IPS-18a (cell line): ENCODE data around the gene PPIG.
"Not testable (repeated sequence)": the region's sequence is repeated elsewhere in the genome, so short reads cannot be mapped to it uniquely, and the experiment has no call there.

Experiments used
- H3K27ac ChIP-seq: one replicate; pipeline ENCODE4 v1.5.1; 2013; ENCODE audit warnings: low read length
- H3K27me3 ChIP-seq: one replicate; pipeline ENCODE4 v1.6.1; 2013; ENCODE audit warnings: mild to moderate bottlenecking, low read length; ENCODE audit not compliant: control insufficient read depth, insufficient read depth
- H3K36me3 ChIP-seq: one replicate; pipeline ENCODE4 v1.6.1; 2013; ENCODE audit warnings: low read depth, low read length; ENCODE audit not compliant: control insufficient read depth
- H3K4me1 ChIP-seq: one replicate; pipeline ENCODE4 v1.6.1; 2013; ENCODE audit warnings: low read depth, low read length; ENCODE audit not compliant: control insufficient read depth
- H3K4me3 ChIP-seq: one replicate; pipeline ENCODE4 v1.5.1; 2013; ENCODE audit warnings: low read length
- H3K9ac ChIP-seq: one replicate; pipeline ENCODE4 v1.6.1; 2013; ENCODE audit warnings: mild to moderate bottlenecking, low read length, moderate library complexity
- H3K9me3 ChIP-seq: one replicate; pipeline ENCODE4 v1.6.1; 2013; ENCODE audit warnings: low read depth, low read length; ENCODE audit not compliant: control insufficient read depth

PPIG gene

DNA sequence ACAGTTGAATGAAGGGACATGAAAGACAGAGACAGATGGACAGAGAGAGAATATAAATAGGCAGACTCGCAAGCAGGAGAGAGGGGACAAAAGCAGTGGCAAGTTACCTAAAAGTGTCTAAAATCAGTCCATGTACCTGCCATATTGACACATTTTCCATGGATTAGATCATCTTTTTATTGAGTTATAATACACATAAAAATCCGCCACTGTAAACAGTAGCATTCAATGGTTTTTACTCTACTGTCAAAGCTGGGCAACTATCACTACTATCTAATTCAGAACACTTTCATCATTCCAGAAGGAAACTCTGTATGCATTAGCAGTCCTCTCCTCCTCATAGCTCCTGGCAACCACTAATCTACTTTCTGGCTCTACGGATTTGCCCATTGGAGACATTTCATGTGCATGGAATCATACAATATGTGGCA, 100.0 kb downstream of the PPIG start:
- no peak overlapping the region for H3K4me3 ChIP-seq

DNA sequence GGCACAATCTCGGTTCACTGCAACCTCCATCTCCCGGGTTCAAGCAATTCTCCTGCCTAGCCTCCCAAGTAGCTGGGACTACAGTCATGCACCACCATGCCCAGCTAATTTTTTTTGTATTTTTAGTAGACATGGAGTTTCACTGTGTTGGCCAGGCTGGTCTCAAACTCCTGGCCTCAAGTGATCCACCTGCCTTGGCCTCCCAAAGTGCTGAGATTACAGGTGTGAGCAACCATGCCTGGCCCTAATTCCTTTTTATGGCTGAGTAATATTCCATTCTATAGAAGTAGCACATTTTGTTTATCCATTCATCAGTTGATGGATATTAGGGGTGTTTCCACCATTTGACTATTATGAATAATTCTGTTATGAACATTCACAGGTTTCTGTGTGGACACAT, 100.6 kb downstream of the PPIG start:
- not testable (repeated sequence) for H3K27me3 ChIP-seq, H3K9ac ChIP-seq, H3K4me1 ChIP-seq, H3K27ac ChIP-seq, H3K36me3 ChIP-seq, H3K4me3 ChIP-seq, H3K9me3 ChIP-seq

More for the DNA sequence above, 100.0 kb downstream of the PPIG start:
- no peaks in the 10 kb centered on the region for H3K27me3 ChIP-seq
- H3K36me3 ChIP-seq, result no peaks in the 10 kb centered on the region
- no peak overlapping the region for H3K9ac ChIP-seq
- no peak overlapping the region for H3K27ac ChIP-seq
- peaks cover 7% of the 10 kb centered on the region for H3K4me1 ChIP-seq
- H3K9me3 ChIP-seq, result no peaks in the 10 kb centered on the region

DNA sequence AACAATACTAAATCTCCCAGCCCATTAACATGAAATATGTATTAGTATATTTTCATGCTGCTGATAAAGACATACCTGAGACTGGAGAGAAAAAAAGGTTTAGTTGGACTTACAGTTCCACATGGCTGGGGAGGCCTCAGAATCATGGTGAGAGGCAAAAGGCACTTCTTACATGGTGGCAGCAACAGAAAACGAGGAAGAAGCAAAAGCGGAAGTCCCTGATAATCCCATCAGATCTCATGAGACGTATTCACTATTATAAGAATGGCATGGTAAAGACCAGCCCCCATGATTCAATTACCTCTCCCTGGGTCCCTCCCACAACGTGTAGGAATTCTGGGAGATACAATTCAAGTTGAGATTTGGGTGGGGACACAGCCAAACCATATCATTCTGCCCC, 102.7 kb downstream of the PPIG start:
- H3K9ac ChIP-seq, H3K27me3 ChIP-seq, H3K9me3 ChIP-seq, H3K27ac ChIP-seq, H3K4me1 ChIP-seq, H3K4me3 ChIP-seq, H3K36me3 ChIP-seq: not testable (repeated sequence)

DNA sequence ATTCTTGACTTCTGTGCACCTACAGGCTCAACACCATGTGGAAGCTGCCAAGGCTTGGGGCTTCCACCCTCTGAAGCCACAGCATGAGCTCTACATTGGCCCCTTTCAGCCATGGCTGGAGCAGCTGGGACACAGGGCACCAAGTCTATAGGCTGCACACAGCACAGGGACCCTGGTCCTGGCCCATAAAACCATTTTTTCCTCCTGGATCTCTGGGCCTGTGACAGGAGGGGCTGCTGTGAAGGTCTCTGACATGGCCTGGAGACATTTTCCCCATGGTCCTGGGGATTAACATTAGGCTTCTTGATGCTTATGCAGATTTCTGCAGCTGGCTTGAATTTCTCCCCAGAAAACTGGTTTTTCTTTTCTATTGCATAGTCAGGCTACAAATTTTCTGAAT, 103.8 kb downstream of the PPIG start:
- H3K4me3 ChIP-seq, H3K4me1 ChIP-seq, H3K27ac ChIP-seq, H3K36me3 ChIP-seq, H3K27me3 ChIP-seq, H3K9me3 ChIP-seq, H3K9ac ChIP-seq: not testable (repeated sequence)

DNA sequence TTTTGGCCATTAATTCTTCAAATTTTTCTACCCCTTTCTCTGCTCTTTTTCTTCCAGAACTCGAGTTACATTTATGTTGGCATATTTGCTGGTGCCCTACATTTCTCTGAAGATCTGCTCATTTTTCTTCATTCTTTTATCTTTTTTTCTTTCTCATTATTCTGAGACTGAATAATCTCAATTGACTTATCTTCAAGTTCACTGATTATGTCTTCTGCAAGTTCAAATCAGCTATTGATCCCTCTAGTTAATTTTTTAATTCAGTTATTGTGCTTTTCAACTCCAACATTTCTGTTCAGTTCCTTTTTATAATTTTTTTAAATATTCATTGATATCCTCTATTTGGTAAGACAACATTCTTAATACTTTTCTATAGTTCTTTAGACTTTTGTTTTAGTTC, 106.8 kb downstream of the PPIG start:
- Histone ChIP-seq H3K27me3 (no peaks in the 10 kb centered on the region), H3K4me1 (no peaks in the 10 kb centered on the region)

More for the DNA sequence above, 106.8 kb downstream of the PPIG start:
- Histone ChIP-seq H3K36me3 (no peaks in the 10 kb centered on the region), H3K27ac (no peak overlapping the region), H3K4me3 (no peak overlapping the region), H3K9ac (no peak overlapping the region), H3K9me3 (no peaks in the 10 kb centered on the region)
